Measurements from ENCODE around the gene PRUNE1.

DNA sequence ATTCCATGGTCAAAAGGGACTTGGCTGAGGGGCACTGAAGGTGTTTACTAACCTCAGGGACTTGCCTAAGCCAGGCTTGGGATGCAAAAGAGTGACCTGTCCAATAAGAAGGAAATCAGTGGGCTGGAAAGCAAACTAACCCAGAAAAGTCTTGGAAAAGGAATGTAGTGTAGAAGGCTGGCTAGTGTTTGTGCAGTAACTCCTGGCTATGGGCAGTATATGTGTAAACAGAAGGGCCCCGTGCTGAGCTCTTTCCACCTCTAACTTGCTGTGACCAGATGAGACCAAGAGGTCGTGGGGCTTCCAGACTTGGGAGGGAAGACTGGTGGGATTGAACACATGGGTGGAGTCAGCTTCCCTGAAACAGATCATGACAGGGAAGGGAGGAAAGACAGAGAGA lies 5.6 kb upstream of the PRUNE1 start:
- TF ChIP-seq, protein P1, sequence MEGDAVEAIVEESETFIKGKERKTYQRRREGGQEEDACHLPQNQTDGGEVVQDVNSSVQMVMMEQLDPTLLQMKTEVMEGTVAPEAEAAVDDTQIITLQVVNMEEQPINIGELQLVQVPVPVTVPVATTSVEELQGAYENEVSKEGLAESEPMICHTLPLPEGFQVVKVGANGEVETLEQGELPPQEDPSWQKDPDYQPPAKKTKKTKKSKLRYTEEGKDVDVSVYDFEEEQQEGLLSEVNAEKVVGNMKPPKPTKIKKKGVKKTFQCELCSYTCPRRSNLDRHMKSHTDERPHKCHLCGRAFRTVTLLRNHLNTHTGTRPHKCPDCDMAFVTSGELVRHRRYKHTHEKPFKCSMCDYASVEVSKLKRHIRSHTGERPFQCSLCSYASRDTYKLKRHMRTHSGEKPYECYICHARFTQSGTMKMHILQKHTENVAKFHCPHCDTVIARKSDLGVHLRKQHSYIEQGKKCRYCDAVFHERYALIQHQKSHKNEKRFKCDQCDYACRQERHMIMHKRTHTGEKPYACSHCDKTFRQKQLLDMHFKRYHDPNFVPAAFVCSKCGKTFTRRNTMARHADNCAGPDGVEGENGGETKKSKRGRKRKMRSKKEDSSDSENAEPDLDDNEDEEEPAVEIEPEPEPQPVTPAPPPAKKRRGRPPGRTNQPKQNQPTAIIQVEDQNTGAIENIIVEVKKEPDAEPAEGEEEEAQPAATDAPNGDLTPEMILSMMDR (IDR thresholded peaks at IDR 0.05; ENCODE audit: low read depth, low read length): no peak
- TF ChIP-seq MYC (IDR thresholded peaks at IDR 0.05; ENCODE audit: low read depth, low read length) (no peak), POLR2A (IDR thresholded peaks at IDR 0.05; ENCODE audit: extremely low read depth, insufficient read length) (no peak)
- TF ChIP-seq, protein P2, sequence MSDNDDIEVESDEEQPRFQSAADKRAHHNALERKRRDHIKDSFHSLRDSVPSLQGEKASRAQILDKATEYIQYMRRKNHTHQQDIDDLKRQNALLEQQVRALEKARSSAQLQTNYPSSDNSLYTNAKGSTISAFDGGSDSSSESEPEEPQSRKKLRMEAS (IDR thresholded peaks at IDR 0.05; ENCODE audit: low read depth, low read length): no peak

Data from NB4 (cell line).